Measurements from ENCODE around the gene HDLBP. TPM values are rescaled to one million over a fixed set of nuclear protein-coding genes. Genes with fewer than 3 reads are reported as not detected.

Gene HDLBP
- polyA plus RNA-seq, 12 donors = 322 to 777 (median 352) TPM

DNA sequence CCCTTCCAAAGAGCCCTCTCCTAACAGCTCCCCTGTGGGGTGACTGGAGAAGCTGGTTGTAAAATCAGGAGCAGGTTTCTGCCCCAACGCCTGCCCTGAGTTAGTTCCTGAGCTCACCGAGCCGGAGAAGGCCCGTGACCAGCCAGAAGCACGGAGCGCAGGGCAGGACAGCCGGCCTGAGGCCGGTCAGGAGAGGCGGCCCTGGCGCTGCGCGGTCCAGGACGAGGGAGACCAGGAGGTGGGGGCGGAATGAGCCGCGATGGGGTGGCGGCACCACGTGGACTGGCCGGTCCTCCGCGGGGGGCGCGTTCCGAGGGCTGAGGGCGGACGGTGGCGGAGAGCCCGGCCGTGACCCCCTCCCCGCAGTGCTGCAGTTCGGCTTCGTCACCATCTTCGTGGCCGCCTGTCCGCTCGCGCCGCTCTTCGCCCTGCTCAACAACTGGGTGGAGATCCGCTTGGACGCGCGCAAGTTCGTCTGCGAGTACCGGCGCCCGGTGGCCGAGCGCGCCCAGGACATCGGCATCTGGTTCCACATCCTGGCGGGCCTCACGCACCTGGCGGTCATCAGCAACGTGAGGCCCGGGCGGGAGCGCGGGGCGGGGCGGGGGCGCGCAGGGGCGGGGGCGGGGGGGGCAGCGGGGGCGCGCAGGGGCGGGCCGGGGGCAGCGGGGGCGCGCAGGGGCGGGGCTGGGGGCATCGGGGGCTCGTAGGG is 98.0 kb downstream of the HDLBP start:
- DNase-seq = peak; percentile 81

DNA sequence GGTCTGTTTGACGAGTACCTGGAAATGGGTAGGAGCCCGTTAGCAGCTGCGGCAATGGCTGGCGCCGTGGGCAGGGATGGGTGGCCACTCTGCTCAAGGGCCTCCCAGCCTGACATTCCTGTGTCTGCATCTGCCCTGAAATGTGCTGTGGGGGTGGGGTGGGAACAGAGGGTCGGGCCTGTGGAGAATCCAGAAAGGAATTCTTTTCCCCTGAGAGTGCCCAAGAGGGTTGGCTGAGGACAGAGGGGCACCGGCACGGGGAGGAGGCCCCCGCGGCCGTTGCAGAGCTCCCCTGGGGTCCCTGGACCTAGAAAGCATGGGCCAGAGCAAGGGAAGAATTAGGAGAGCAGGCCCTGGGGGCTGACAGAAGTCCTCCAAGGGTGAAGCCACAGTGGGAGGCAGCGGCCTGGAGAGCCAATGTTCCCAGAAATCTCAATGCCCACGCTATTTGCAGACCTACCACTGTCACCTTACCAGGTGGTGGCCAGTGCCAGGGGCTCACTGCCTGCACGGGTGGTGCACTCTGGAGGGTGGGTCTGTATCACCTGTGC is 99.2 kb downstream of the HDLBP start:
- no peak for DNase-seq

DNA sequence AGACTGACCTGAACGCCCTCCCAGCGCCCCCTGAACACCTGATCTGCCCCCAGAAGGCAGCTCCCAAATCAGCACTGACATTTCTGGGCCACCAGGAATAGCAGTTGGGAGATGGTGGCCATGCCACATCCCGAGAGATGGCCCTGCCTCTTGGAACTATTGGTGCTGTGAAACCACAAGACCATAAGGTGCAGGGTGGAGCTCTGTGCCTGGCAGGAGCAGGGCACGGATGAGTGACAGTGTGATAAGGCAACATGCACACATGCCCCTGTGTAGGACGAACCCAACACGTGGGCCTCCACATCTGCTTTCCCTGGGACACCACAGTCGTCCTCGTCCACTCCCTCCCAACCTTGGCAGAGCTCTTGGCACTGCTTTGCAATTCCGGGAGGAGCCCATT is 100.1 kb downstream of the HDLBP start:
- no peak for DNase-seq

DNA sequence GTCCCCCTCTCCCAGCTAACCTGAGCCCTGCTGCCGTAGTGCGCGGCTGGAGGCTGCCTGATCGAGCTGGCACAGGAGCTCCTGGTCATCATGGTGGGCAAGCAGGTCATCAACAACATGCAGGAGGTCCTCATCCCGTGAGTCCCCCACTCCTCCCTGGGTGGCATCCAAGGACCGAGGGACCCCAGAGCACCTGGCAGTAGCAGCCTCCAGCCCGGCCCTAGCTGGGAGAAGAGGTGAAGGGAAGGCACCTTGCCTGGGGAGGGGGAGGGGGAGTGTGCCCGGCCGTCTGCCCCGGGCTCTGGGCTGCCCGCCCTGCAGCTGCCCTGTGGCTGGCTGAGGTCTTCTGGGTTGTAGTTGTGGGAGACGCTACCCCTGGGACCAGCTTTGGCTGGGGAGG is 100.7 kb downstream of the HDLBP start:
- DNase-seq = no peak

DNA sequence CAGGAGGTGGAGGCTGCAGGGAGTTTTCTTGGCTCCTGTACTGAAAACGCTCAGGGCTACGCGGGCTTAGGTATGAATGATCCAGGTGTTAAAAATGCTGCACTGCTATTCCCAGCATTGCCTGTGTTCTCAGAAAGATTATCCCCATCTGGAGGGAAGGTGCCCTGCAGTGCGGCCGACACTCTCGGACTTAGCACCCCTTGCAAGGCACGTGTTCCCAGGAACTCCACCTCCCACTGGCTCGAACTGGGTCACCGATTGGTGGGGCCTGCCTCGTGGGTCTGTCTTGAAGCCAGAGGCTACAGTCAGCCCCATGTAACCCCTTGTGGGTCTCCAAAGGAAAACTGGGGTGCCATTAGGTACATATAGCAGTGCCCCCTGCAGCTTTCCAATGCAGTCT is 101.3 kb downstream of the HDLBP start:
- DNase-seq = no peak

DNA sequence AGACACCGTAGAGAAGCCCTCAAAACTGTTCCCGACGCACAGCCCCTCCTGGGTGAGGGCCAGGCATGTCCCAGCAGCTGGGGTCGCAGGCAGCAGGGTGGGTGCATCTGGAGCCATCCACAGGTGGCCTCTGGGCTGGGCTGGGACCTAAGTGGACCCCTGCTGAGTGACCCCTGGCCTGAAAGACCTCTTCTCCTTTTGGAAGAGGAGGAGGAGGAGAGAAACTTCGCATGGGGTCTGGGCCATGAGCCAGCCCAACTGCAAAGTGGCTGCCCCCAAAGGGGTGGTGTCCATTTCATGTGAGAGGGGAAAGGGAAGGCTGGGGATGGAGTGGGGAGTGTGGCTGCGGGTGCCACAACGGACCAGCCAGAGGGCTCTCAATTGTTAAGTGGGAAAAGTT is 101.9 kb downstream of the HDLBP start:
- no peak for DNase-seq

DNA sequence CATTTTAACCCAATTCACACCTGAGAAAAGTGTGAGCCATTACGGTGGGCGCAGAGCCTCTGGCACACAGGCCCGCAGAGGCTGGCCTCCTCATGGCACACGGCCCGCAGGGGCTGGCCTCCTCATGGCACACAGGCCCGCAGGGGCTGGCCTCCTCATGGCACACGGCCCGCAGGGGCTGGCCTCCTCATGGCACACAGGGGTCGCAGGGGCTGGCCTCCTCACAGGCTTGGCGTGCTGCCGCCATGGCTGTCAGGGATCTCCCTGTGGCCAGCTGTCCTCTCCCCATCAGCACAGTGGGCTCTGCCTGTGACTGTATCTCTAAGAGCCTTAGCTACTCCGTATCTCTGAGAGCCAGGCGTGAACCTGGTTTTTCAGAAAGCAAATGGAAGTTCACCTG is 102.4 kb downstream of the HDLBP start:
- no peak for DNase-seq

DNA sequence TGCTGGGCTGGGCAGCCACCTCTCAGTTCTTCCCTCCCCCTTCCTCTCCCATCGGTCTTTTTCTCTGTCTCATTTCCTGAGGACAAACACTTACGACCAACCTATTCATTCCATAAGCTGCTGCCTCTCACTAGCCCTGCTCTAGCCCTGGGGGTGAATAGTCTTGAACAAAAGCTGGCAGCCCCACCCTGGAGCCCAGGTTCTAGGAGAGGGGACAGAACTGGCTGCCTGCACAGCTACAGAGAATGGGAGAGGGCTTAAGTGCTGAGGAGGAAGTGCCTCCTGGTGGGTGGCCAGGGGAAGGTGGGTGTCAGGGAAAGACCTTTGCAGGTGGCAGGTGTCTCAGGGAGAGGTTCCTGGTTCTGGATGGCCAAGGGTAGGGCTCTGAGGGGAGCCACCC is 104.2 kb downstream of the HDLBP start:
- no peak for DNase-seq

DNA sequence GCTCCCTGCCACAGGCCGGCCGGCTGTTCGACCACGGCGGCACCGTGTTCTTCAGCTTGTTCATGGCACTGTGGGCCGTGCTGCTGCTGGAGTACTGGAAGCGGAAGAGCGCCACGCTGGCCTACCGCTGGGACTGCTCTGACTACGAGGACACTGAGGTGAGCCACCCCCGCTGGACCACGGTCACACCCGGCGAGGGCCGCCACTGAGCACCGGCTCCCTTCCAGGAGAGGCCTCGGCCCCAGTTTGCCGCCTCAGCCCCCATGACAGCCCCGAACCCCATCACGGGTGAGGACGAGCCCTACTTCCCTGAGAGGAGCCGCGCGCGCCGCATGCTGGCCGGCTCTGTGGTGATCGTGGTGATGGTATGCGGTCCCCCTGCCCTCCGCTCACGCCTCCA is 106.2 kb downstream of the HDLBP start:
- DNase-seq = no peak

DNA sequence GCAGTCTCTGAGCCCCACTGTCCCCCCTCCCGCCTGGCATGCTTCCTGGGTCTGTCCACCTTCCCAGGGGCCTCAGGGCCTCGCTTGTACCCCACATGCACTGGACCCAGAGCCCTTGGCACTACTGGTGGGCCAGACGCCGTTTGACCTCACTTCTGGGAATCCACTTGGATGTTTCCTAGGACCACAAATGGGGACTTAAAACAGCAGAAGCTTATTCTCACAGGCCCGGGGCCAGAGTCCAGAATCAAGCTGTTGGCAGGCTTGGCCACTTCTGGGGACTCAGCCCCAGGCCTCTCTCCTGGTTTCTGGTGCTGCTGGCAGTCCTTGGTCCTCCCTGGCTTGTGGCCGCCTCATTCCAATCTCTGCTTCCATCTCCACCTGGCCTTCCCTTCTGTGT is 107.4 kb downstream of the HDLBP start:
- no peak for DNase-seq

DNA sequence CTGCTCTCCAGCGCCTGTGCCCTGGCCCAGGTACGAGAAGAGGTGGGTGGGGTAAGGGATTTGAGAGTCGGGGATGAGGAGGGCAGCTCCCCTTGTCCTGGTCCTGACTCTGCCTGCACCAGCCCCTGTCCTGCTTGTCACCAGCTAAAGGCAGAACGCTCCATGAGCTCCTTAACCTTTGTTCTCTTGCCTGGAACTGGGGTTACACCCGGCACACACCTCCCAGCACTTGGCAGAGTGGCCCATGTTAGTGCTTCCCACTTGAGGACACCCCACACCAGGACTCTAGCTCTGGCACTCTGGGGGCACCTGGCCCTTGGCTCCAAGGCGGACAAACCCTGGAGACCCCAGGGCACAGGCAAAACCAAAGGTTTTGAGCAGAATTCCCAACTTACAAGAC is 107.8 kb downstream of the HDLBP start:
- no peak for DNase-seq

DNA sequence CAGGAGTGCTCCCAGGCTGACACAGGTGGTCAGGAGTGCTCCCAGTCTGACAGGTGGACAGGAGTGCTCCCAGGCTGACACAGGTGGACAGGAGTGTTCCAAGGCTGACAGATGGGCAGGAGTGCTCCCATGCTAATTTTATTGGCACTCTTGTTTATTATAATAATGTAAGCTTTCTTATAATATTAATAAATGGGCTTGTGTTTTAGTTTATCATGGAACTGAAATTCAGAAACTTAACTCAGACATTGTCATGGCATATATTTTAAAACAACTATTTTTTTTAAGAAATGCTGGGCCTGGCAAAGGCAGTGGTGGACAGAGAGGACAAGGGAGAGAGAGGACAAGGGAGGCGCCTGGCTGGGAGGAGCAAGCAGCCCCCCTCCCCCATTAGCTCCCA is 108.3 kb downstream of the HDLBP start:
- DNase-seq = no peak

DNA sequence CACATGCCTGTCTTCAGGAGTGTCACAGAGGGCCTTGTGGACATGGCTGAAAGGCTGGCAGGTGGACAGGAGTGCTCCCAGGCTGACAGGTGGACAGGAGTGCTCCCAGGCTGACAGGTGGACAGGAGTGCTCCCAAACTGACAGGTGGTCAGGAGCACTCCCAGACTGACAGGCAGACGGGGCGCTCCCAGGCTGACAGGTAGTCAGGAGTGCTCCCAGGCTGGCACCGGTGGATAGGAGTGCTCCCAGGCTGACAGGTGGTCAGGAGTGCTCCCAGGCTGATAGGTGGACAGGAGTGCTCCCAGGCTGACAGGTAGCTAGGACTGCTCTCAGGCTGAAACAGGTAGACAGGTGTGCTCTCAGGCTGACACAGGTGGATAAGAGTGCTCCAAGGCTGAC is 110.4 kb downstream of the HDLBP start:
- DNase-seq = no peak

DNA sequence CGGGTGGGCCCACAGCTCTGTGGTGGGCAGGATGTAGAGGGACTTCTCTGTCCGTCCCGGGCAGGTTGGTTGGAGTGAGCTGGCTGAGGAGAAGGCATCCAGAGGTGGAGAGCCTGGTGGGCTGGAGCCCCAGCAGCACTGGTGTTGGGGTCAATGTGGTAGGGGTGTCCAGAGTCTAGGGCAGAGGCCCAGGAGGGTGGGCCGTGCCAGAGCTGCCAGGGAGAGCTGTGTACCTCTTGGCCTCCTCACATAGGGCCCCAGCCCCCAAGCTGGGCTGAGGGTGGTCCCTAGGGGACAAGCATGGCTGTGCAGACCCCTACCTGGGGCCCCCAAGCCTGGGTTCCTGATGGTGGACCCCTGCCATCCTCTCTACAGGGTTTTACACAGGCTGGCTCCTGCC is 111.0 kb downstream of the HDLBP start:
- no peak for DNase-seq

DNA sequence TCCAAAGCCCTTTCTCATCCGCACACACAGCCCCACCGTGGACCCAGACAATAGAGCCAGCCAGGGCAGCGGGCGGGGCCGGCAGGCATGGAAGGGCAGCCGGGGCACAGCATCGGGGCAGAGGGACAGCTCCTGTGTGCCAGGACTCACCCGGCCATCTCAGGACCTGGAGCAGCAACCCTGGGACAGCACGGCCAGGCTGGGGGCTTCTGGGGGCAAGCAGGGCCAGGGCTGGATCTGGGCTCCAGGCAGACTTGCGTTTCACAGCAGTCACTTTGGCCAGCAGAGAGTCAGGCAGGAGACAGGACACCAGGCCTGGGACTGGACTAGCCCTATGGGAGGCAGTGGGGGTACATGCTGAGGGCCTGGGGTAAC is 111.5 kb downstream of the HDLBP start:
- DNase-seq = no peak

DNA sequence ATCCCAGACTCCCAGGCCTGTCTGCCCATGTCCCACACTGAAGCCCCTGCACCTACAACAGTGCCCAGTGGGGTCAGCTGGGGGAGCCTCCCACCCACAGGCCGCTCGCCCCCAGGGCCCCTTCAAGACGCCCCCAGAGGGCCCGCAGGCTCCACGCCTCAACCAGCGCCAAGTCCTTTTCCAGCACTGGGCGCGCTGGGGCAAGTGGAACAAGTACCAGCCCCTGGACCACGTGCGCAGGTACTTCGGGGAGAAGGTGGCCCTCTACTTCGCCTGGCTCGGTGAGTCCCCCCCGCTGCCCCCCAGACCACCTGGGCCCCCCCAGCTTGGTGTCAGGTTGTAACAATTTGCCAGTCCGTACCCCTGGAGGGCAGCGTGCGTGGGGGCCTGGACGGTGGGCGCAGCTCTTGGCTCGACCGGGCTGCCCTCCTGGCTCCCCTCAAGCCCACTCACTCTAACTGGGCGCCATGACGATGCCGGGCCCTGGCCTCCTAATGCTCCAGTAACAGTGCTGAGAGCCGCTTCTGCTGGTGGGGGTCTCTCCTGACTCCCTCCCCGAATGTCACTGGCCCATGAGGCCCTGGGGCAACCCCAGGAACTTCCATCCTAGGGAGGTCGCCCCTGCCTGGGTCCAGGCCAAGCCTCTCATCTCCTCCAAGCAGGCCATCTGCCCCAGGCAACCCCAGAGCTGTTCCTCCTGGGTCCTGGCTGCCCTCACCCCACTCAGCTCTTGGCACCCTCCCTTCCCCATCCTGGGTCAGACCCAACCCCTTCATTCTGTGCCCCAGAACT is 112.1 kb downstream of the HDLBP start:
- no peak for DNase-seq

DNA sequence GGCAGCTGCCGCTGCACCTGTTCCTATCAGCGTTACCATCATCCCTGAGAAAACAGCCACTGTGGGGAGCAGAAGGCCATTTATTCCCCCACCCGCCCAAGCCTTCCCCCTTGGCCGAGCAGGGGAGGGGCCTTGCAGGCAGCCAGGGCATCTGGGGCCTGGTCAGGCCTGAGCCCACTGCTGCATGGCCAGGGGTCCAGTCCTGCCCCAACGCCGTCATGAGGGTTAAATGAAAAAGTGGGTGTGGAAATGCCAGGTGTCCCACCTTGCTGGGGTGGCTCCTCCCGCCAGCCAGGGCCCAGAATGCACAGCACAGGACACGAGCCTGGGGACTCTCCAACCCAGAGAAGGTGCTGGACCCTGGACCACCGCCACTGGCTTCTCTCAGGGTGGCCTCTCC is 112.8 kb downstream of the HDLBP start:
- DNase-seq = no peak

DNA sequence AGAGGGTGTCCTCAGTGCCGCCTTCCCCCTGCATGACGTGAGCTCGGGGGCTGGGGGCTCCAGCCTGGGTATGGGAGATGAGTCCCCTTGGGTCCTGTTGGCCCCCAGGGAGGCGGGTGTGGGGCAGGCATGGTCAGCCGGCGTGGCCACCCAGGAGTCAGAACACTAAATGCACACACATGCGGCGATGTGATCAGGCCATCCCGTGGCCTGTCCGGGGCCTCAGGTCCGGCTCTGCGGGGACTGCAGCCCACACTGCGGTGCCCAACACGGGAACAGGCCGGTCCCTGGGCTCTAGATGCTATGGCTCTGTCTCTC is 113.2 kb downstream of the HDLBP start:
- DNase-seq = no peak

DNA sequence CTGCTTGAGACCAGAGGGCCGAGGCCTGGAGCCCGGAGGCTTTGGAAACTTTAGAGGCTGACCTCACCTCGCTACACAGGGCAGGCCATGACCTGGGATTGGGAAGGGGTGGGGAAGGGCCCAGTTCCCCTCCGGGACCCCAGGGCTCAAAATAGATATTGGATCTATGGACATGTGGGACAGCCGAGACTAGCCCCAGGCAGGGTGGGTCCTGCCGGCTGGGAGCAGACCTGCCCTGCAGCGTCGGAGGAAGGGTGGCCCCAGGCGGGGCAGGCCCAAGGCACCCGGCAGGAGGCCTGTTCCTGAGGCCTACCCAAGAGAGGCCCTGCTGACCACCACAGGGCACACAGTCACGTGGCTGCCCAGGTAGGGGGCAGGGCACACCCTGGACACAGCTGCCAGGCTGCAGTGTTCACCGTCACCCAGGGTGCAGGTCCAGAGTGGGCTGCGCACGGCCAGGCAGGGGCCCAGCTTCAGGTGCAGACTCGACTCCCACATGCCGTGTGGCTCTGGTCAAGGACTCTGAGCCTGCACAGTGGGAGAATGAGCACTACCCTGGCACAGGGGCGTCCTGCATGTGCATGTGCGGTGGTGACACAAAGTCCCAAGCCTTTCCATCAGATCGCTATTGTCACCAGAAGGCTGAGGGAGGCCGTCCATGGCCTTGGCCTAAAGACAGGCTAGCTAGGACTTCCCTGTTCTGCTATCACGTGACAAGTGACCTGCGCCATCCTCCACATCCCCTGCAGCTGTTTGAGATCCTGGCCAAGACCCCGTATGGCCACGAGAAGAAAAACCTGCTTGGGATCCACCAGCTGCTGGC is 113.8 kb downstream of the HDLBP start:
- DNase-seq = no peak

DNA sequence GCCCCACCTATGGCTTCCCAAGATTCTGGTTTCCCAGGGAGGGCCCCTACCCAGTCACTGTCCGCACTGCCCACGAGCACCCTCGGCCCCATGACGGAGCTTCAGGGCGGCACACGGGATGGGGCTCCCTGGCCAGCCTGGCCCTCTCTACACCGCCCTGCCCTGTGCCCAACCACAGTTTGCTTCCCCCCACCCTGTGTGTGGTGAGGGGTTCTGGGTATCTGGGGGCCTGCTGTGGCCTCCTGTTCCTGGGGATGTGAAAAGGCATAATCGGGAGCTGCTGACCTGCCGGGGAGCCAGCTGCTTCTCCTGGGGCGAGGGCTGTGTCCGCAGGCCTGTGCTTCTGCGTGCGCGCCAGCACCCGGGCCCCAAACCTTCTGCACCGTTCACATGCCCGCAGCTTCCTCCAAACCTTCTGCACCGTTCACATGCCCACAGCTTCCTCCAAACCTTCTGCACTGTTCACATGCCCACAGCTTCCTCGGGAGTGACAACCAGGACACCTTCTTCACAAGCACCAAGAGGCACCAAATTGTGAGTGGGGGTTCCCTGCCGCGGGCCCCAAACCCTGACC is 114.6 kb downstream of the HDLBP start:
- DNase-seq = no peak

DNA sequence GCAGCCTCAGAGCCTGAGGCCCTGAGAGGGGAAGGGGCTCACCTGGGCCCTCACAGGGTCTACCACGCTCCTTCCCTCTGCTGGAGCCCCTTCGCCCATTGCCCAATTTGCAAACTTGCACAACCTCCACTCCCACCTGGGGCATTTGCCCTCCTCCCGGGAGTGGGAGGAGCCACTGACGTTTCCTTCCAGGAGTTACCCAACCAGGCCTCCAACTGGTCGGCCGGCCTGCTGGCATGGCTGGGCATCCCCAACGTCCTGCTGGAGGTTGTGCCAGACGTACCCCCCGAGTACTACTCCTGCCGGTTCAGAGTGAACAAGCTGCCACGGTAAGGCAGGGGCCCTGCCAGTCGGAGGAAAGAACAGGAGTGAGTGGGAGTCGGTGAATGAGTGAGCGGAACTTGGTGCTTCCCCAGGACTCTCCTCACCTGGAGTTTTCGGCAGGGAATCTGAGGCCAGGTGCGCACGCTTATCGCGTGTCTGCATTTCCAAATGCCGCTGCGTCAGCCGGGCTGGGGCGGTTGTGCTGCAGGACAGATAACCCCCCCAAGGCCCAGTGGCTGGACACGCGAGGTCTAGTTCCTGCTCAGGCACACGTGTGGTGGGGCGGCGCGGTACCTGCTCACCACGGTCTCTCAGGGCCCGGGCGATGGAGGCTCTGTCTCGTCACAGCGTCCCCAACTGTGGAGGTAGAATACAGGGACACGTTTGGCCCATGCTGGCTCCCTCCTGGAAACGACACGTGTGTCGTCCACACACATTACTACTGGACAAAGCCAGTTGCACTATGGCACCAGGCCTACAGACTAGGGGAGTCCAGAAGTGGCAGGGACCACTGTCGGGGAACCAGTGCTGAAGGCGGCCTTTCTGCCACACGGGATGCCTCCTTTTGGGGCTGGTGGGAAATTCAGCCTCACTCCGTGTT is 115.3 kb downstream of the HDLBP start:
- DNase-seq = no peak

All from muscle of arm (tissue), 12 donors.